ENCODE data around the gene RPL22L1. TPM values are rescaled to one million over a fixed set of nuclear protein-coding genes. Genes with fewer than 3 reads are reported as not detected.

Gene RPL22L1
- total and polyA plus RNA-seq, 2 of the 4 experiments (the other 2 are of a cell fraction) = 37.1 to 92.0 TPM

GRCh38 chr3:170830580-170830979, 39.4 kb downstream of the RPL22L1 start:
- no TSS peak for BruUV-seq (replicated peaks)
- WGBS, 2 experiments (ENCODE audit: extremely low coverage in 2 of 2, insufficient read length in 1 of 2) = no CpG with 5 or more reads among the region's 4 CpGs
- ATAC-seq (ENCODE audit: low read depth) = no peak

More at GRCh38 chr3:170830580-170830979, 39.4 kb downstream of the RPL22L1 start:
- in situ Hi-C loops (cut with MboI; ENCODE audit: low sequenced_read_pairs) (loop anchor here (5.0 kb wide), 1 partner anchor 518 kb away; no protein-coding TSS in a partner anchor), intact Hi-C loops (cut with micrococcal nuclease) (no loop called here), dilution Hi-C loops (cut with HindIII; ENCODE audit: low sequenced_read_pairs, unreplicated experiment) (no loop called here)
- Histone ChIP-seq H2BK120ac (ENCODE audit: low read depth, low read length) (no peak overlapping the region), H2AK9ac (replicated peaks; ENCODE audit: low read depth, low read length, poor library complexity) (no peak overlapping the region), H3K4me2 (ENCODE audit: low read depth, low read length) (no peak overlapping the region), H2BK15ac (ENCODE audit: low read depth, low read length) (no peak overlapping the region), H4K20me1 (ENCODE audit: insufficient read depth, low read length) (no peaks in the 10 kb centered on the region), H4K91ac (ENCODE audit: insufficient read depth, low read depth, low read length) (no peak overlapping the region), H2AK5ac (ENCODE audit: low read depth, low read length) (no peak overlapping the region), H2BK5ac (ENCODE audit: low read depth, low read length, poor library complexity, severe bottlenecking) (no peak overlapping the region), H2BK20ac (ENCODE audit: low read depth, low read length) (no peak overlapping the region), H3K4me3 (ENCODE audit: insufficient read depth, low read depth, low read length) (no peak overlapping the region), H3K9me3 (ENCODE audit: control insufficient read depth, insufficient read depth, low read length) (no peaks in the 10 kb centered on the region), H3K79me1 (ENCODE audit: low read depth in 1 of 2, low read length in 2 of 2) (no peaks in the 10 kb centered on the region), H3K14ac (replicated peaks; ENCODE audit: low read depth, low read length) (no peak overlapping the region), H3K4me1 (ENCODE audit: control insufficient read depth, insufficient read depth, low read length) (no peaks in the 10 kb centered on the region; the same call in 1 of the 2 replicates), H4K5ac (ENCODE audit: low read depth, low read length) (no peak overlapping the region), H2AFZ (replicated peaks; ENCODE audit: low read length, poor library complexity) (no peak overlapping the region), H3K27me3 (ENCODE audit: control insufficient read depth, insufficient read depth, low read length) (peaks cover 25% of the 10 kb centered on the region), H3K23ac (ENCODE audit: low read depth, low read length) (no peak overlapping the region), H3K56ac (ENCODE audit: extremely low read depth, insufficient read depth, low read length) (no peak overlapping the region), H3K9ac (ENCODE audit: low read depth, low read length) (no peak overlapping the region), H3K4ac (ENCODE audit: low read depth, low read length) (no peak overlapping the region), H3K9me1 (ENCODE audit: insufficient read depth, low read length) (no peaks in the 10 kb centered on the region), H3K27ac (ENCODE audit: insufficient read depth, low read length) (no peak overlapping the region), H3K36me3 (ENCODE audit: control insufficient read depth, insufficient read depth, low read length) (no peaks in the 10 kb centered on the region), H4K8ac (ENCODE audit: low read depth in 2 of 2, low read length in 2 of 2) (no peak overlapping the region), H3K18ac (ENCODE audit: low read depth, low read length) (no peak overlapping the region)
- peak; percentile 67 for TF ChIP-seq MAFK (IDR thresholded peaks at IDR 0.05; ENCODE audit: low read depth, low read length)
- TF ChIP-seq MXI1 (IDR thresholded peaks at IDR 0.05; ENCODE audit: borderline replicate concordance, low read depth, low read length) = no peak
- POLR2A ChIA-PET (ENCODE audit: unreplicated experiment) = no interaction called here
- CTCF ChIA-PET = no interaction called here
- no peak for DNase-seq
